ENCODE measurements around the gene RTN4R. TPM values are rescaled to one million over a fixed set of nuclear protein-coding genes. Genes with fewer than 3 reads are reported as not detected.

Gene RTN4R
- polyA plus RNA-seq, 1 of the 3 experiments (the other 2 are of a cell fraction) = 0.23 TPM

GRCh38 chr22:20226077-20226716, 41.9 kb downstream of the RTN4R start:
- 67% methylated on average over 8 of the region's 14 CpGs for WGBS (ENCODE audit: low lambda C conversion rate)
- no peak for TF ChIP-seq TAF1 (IDR thresholded peaks at IDR 0.05; ENCODE audit: borderline replicate concordance, low read depth, low read length)
- TF ChIP-seq USF2 (IDR thresholded peaks at IDR 0.05; ENCODE audit: borderline replicate concordance, low read depth, low read length) = no peak
- no peak for TF ChIP-seq TCF12 (IDR thresholded peaks at IDR 0.05)
- no peak for TF ChIP-seq MXI1 (IDR thresholded peaks at IDR 0.05; ENCODE audit: low read depth, low read length)
- TF ChIP-seq POLR2AphosphoS5 (IDR thresholded peaks at IDR 0.05; ENCODE audit: low read depth, low read length) = no peak
- no peak for TF ChIP-seq FOXM1 (IDR thresholded peaks at IDR 0.05; ENCODE audit: low read depth)
- no peak for TF ChIP-seq SIN3A (IDR thresholded peaks at IDR 0.05; ENCODE audit: borderline replicate concordance, low read depth, low read length)
- TF ChIP-seq MEF2A (IDR thresholded peaks at IDR 0.05; ENCODE audit: borderline replicate concordance, low read depth) = no peak
- TF ChIP-seq RFX5 (IDR thresholded peaks at IDR 0.05; ENCODE audit: low read length) = no peak
- no peak for TF ChIP-seq GABPA (IDR thresholded peaks at IDR 0.05; ENCODE audit: low read depth)
- no peak for TF ChIP-seq SMC3 (IDR thresholded peaks at IDR 0.05; ENCODE audit: low read depth, low read length)
- no peak for TF ChIP-seq FOSL2 (IDR thresholded peaks at IDR 0.05; ENCODE audit: borderline replicate concordance, low read depth)
- TF ChIP-seq JUND (IDR thresholded peaks at IDR 0.05) = no peak
- no peak for TF ChIP-seq EP300 (IDR thresholded peaks at IDR 0.05; ENCODE audit: borderline replicate concordance in 1 of 2, low read depth in 1 of 2, low read length in 1 of 2)
- no peak for TF ChIP-seq MAX (IDR thresholded peaks at IDR 0.05; ENCODE audit: low read depth)
- TF ChIP-seq CTCF (IDR thresholded peaks at IDR 0.05) = no peak
- no peak for DNase-seq

GRCh38 chr22:20225693-20225966, 42.5 kb downstream of the RTN4R start:
- ChIA-PET CTCF (no interaction called here), POLR2A (no interaction called here)
- no peaks in the 10 kb centered on the region for H3K79me2 ChIP-seq (ENCODE audit: insufficient read depth)
- peaks cover 0 to 28% of the 10 kb centered on the region in 2 experiments; a peak in 1 of 4 replicates for H3K4me1 ChIP-seq (ENCODE audit: control insufficient read depth in 1 of 2, insufficient read depth in 2 of 2, low read depth in 1 of 2, low read length in 1 of 2)
- H3K27me3 ChIP-seq (ENCODE audit: insufficient read depth) = peaks cover 10% of the 10 kb centered on the region; the same call in 1 of the 2 replicates
- no peaks in the 10 kb centered on the region for H3K36me3 ChIP-seq (replicated peaks in 1 of 2; ENCODE audit: control insufficient read depth in 1 of 2, insufficient read depth in 2 of 2, low read length in 1 of 2)
- WGBS (ENCODE audit: low lambda C conversion rate) = no CpG with 5 or more reads among the region's 2 CpGs
- no peak overlapping the region for H3K4me3 ChIP-seq (ENCODE audit: low read depth in 2 of 2, low read length in 1 of 2)
- no peak for DNase-seq
- TF ChIP-seq RFX5 (IDR thresholded peaks at IDR 0.05; ENCODE audit: low read length) (no peak), USF1 (IDR thresholded peaks at IDR 0.05; ENCODE audit: borderline replicate concordance, low read depth) (no peak), ELF1 (IDR thresholded peaks at IDR 0.05) (no peak), ZBTB33 (IDR thresholded peaks at IDR 0.05; ENCODE audit: borderline replicate concordance, low read depth) (no peak), GABPA (IDR thresholded peaks at IDR 0.05; ENCODE audit: low read depth) (no peak), TCF12 (IDR thresholded peaks at IDR 0.05) (no peak), EZH2phosphoT487 (IDR thresholded peaks at IDR 0.05; ENCODE audit: borderline replicate concordance, low read depth) (no peak), FOXM1 (IDR thresholded peaks at IDR 0.05; ENCODE audit: low read depth) (no peak), FOXJ3 (CRISPR knock-in tag; IDR thresholded peaks at IDR 0.05) (no peak), GATA2 (CRISPR knock-in tag; IDR thresholded peaks at IDR 0.05) (no peak)
- H3K27ac ChIP-seq (ENCODE audit: low read depth in 2 of 2, low read length in 1 of 2) = no peak overlapping the region
- no peaks in the 10 kb centered on the region for H3K9me2 ChIP-seq
- H3K9me3 ChIP-seq = no peaks in the 10 kb centered on the region
- no peaks in the 10 kb centered on the region for H4K20me1 ChIP-seq (ENCODE audit: insufficient read depth)
- no peak overlapping the region for H3K4me2 ChIP-seq
- no peak overlapping the region for H2AFZ ChIP-seq (ENCODE audit: low read depth)
- no peak overlapping the region for H3K9ac ChIP-seq
- peaks cover 5% of the 10 kb centered on the region for H3F3A ChIP-seq (replicated peaks; ENCODE audit: insufficient read depth)

More at GRCh38 chr22:20226077-20226716, 41.9 kb downstream of the RTN4R start:
- no peaks in the 10 kb centered on the region for H3K9me2 ChIP-seq
- no peaks in the 10 kb centered on the region for H4K20me1 ChIP-seq (ENCODE audit: insufficient read depth)
- CTCF ChIA-PET = interaction anchor here (1.1 to 4.2 kb wide), 2 partner anchors 13 to 32 kb away, joined by 3 to 25 read pairs; no protein-coding TSS in a partner anchor
- peaks cover 0 to 28% of the 10 kb centered on the region in 2 experiments; a peak in 1 of 4 replicates for H3K4me1 ChIP-seq (ENCODE audit: control insufficient read depth in 1 of 2, insufficient read depth in 2 of 2, low read depth in 1 of 2, low read length in 1 of 2)
- H3K9me3 ChIP-seq = no peaks in the 10 kb centered on the region
- H3K27ac ChIP-seq (ENCODE audit: low read depth in 2 of 2, low read length in 1 of 2) = no peak overlapping the region; a peak in 1 of 4 replicates
- no peaks in the 10 kb centered on the region for H3K36me3 ChIP-seq (replicated peaks in 1 of 2; ENCODE audit: control insufficient read depth in 1 of 2, insufficient read depth in 2 of 2, low read length in 1 of 2)
- POLR2A ChIA-PET = no interaction called here
- peaks cover 10% of the 10 kb centered on the region; the same call in 1 of the 2 replicates for H3K27me3 ChIP-seq (ENCODE audit: insufficient read depth)
- H3K4me3 ChIP-seq (ENCODE audit: low read depth in 2 of 2, low read length in 1 of 2) = no peak overlapping the region
- H3K79me2 ChIP-seq (ENCODE audit: insufficient read depth) = no peaks in the 10 kb centered on the region
- no peak overlapping the region for H3K9ac ChIP-seq
- no peak overlapping the region for H2AFZ ChIP-seq (ENCODE audit: low read depth)
- H3K4me2 ChIP-seq = no peak overlapping the region
- H3F3A ChIP-seq (replicated peaks; ENCODE audit: insufficient read depth) = peaks cover 5% of the 10 kb centered on the region
